EH (cell line): ENCODE results near the gene PFN3.
"Not testable (repeated sequence)": the region's sequence is repeated elsewhere in the genome, so short reads cannot be mapped to it uniquely, and the experiment has no call there.

Source experiments
- DNase-seq: peaks from one replicate; pipeline ENCODE4 v3.0.0-alpha.2; 2015; ENCODE audit warnings: low read depth

PFN3 gene

DNA sequence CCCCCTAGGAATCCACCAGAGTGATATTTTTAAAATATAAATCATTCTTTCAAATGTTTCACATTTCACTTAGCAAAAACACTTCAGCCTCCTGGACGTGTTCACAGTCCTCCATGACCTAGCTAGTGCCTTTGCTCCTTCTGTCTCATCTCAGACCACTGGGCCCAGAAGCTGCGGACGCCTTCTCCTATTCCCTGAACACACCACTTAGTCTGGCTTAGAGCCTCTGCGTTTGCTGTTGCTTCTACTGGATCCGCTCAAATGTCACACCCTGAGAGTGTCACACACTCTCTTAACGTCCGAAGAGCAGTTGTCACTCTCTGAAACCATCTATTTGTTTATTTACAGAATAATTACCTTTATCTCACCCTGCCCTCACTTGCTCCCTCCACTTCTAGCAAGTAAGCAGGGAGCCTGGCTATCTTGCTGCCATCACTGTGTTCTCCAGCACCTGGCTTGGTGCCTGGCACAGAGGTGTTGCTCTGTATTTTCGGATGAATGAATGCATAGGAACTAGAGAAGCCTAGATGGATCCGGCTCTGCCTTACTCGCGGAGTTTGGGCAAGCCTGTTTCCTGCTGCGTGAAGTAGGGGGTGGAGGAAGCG is 24.8 kb upstream of the PFN3 start:
- DNase-seq: no peak

DNA sequence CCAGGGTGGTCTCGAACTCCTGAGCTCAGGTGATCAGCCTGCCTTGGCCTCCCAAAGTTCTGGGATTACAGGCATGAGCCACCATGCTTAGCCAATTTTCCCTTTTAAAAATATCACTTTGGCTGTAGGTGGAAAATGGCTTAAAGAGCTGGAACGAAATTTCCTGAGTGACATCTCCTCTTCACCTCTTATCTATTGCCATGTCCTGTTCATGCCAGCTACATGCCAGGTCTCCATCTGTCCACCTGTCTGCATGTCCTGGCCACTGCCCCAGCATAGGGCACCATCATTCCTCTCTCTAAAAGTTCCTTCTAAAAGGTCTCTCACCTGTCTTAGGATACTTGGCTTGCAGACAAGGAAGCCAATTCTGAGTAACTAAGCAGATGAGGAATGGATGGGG is 23.2 kb upstream of the PFN3 start:
- no peak for DNase-seq

DNA sequence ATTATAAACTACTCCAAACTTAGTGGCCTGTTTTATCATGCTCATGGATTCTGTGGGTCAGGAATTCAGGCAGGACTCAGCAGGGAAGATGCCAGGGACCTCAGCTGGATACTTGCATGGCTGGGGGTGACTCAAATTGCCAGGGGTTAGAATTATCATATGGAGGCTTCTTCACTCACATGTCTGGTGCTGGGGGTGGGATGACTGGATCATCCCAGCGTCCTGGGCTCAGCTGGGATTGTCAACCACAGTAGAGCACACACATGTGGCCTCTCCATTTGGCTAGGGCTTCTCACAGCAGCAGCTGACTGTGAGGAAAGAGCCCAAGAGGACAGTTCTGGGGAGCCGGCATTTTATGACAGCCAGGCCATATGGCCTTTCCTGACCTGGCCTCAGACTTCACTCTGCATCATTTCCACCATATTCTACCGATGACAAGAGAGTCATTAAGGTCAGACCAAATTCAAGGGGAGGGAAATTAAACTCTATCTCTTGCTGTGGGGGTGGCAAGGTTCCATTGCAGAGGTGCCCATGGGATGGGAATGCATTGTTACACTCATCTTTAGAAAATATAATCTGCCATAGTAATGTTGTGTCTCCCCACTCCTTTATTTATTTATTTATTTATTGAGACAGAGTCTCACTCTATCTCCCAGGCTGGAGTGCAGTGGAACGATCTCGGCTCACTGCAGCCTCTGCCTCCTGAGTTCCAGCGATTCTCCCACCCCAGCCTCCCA is 20.8 kb upstream of the PFN3 start:
- peak; percentile 57 for DNase-seq

DNA sequence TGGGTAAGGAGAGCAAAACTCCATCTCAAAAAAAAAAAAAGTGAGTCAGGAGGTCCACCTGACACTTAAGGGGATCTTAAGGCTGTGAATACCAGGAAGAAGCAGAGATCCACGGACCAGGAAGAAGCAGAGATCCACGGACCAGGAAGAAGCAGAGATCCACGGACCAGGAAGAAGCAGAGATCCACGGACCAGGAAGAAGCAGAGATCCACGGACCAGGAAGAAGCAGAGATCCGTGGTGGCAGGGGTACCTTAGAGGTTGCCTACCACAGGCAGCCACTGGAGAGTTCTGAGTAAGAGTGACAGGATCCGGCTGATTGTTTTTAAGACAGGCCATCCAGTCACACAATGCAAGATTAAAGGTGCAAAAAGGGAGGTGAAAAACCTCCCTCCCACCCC is 20.0 kb upstream of the PFN3 start:
- DNase-seq: not testable (repeated sequence)

DNA sequence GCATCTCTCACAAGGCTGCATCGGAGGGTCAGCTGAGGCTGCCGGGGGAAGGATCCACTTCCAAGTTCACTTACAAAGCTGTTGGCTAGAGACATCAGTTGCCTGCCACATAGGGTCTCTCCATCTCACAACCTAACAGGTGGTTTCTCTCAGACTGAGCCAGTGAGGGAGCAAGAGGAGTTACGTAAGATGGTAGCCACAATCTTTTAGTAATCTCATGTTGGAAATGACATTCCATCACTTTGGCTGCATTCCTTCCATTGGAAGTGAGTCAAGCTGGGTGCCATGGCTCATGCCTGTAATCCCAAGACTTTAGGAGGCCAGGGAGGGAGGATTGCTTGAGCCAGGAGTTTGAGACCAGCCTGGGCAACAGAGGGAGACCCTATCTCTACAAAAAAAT is 18.6 kb upstream of the PFN3 start:
- peak; percentile 72 for DNase-seq

DNA sequence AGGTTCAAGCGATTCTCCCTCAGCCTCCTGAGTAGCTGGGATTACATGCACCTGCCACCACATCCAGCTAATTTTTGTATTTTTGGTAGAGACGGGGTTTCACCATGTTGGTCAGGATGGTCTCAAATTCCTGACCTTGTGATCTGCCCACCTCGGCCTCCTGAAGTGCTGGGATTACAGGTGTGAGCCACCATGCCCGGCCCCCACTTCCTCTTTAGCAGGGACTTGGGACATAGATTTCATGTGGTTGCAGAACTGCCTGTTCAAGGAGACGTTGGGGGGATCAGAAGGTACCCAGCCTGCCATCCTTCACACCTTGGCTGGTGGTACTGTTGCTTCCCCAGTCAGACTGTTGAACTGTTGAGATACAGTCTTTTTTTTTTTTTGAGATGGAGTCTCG is 16.6 kb upstream of the PFN3 start:
- DNase-seq: not testable (repeated sequence)

DNA sequence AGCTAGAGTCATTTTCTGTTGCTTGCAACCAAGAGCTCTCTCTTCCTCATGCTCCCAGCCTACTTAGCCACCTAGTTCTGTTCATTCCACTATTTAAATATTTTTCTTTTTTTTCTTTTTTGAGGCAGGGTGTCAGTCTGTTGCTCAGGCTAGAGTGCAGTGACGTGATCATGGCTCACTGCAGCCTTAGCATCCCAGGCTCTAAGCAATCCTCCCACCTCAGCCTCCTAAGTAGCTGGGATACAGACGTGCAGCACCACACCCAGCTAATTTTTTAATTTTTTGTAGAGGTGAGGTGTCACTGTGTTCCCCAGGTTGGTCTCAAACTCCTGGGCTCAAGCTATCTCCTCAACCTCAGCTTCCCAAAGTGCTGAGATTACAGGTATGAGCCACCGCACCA is 14.0 kb upstream of the PFN3 start:
- no peak for DNase-seq

DNA sequence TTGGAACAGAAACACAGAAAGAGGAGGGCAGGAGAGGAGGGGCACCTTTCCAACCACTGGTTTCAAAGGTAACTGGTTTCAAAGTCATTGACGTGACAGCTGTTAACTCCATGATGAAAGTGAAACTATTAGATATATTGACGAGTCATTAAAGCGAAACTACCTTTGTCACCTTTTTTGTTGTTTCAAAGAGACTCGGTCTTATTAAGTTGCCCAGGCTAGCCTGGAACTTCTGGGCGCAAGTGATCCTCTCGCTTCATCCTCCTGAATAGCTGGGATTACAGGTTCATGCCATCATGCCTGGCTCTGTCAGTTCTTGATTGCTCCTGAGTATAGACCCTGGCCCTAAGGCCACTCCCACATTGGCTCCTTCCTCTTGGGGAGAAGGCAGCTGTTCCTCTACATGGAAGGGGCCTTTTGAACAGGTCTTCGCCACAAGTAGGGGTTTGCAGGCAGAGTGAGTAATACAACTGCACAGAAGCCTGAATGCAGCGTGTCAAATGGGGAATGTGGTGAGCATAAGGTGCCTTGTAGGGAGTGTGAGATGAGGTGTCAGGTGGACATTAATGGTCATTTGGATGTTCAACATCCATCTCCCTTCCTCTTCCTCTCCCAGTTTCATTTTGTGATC is 12.3 kb upstream of the PFN3 start:
- DNase-seq: no peak

DNA sequence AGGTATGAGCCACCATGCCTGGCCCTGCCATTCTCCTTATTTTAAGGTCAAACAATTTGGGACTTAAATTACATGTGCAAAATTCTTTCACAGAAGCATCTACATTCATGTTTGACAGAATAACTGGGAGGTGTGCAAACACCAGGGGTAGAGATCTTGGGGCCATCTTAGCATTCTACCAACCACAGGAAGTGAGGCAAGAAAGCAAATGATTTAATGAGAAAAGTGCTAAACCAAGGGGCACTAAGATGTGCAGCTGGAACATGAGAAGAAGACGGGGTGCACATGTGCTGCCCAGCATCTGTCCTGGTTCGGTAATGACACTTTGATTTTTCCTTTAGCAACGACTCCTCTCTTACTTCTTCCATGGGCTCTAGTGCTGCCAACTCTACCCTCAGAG is 10.1 kb upstream of the PFN3 start:
- DNase-seq: no peak

DNA sequence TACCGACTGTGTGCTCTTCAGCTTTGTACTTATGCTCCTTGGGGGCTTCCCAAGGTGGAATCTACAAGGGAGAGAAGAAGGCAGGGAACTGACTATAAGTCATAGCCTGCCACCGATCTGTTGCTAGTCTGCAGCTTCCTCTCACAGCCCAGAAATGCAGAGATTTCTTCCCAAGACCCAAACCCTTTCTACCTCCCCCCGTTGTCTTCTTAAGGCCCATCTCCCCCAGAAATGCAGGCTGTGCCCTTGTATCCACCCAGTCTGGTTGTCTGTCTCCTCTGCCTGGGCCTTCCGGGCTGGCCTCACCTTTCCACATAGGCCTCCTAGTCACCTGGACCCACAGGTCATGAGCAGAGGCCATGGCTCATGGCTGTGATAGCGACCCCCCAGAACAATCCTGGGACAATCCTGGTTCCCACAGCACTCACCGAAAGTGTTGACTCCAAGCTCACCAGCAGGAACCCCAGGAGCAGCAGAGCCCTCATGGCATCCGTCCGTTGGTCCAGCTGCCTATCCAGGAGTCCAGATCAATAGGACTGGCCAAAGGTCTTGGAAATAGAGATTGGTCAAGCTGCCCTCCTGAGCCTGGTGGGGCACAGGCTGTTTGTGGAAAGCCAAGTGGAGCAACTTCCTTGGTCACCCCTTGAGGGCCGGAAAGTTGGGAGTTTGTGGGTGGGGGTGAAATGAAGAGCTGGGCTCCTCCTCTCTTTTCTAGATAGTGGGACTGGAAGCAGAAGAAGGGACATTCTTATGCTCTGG is 8.8 kb upstream of the PFN3 start, which contains the start of gene F12:
Gene F12, minus strand, starts transcription at position 522 of the 759 bp plus-strand sequence. Its CDS starts 37 bp downstream, at position 485.
- no peak for DNase-seq

DNA sequence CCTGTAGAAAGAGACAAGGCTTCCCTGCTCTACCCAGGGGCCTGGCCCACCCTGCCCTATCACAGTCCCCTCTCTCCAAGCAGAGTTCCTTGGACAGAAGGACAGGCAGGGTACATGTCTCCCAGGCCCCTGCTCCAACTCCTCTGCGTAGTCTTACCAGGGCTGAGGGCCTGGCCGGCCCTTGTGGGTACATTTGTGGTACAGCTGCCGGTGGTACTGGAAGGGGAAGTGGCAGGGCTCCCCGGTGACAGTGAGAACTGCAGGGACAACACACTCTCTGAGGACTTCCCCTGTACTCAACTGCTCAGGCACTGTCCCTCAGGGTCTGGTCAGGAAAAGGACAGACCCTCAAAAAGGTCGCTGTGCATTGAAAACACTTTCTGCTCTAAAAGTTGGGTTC is 5.3 kb upstream of the PFN3 start:
- no peak for DNase-seq

DNA sequence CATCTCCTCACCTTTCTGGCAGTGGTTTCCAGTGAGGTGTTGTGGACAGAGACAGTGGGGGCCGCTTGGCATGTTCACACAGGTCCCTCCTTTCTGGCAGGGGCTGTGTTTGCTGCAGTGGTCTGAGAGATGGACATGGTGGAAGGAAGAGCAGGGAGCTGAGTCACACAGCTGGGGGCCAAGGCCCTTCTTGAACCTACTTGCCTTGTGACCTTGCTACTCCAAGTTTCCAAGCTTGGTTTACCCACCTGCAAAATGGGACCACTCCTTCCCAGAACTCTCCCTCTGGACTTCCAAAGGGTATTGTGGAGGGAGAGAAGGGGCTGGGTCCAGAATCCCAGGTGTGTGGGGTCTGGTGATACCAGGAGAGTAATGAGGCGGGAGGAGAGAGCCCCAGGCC is 4.9 kb upstream of the PFN3 start:
- DNase-seq: no peak

DNA sequence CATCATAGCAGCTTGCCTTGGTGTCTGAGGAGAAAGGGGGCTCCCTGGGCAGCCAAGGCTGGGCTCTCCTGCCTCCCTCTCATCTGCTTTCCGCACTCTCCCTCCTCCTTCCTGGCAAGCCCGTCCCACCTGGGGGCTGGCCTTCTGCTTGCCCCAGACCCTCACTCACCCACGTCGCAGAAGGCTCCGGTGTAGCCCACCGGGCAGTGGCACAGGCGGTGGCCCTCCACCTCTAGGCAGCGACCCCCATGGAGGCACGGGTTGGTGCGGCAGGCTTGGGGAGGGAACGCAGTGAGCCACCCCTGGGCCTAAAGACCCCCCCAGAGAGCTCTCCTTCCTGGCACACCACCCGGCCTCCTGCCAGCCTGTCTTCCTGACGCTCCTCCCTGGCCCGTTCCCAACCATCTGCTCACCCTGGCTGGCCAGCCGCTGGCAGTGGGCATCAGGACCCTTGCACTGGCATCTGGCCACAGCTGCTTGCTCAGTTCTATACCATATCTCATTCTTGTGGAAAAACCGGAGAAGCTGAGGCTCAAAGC is 4.2 kb upstream of the PFN3 start:
- no peak for DNase-seq

DNA sequence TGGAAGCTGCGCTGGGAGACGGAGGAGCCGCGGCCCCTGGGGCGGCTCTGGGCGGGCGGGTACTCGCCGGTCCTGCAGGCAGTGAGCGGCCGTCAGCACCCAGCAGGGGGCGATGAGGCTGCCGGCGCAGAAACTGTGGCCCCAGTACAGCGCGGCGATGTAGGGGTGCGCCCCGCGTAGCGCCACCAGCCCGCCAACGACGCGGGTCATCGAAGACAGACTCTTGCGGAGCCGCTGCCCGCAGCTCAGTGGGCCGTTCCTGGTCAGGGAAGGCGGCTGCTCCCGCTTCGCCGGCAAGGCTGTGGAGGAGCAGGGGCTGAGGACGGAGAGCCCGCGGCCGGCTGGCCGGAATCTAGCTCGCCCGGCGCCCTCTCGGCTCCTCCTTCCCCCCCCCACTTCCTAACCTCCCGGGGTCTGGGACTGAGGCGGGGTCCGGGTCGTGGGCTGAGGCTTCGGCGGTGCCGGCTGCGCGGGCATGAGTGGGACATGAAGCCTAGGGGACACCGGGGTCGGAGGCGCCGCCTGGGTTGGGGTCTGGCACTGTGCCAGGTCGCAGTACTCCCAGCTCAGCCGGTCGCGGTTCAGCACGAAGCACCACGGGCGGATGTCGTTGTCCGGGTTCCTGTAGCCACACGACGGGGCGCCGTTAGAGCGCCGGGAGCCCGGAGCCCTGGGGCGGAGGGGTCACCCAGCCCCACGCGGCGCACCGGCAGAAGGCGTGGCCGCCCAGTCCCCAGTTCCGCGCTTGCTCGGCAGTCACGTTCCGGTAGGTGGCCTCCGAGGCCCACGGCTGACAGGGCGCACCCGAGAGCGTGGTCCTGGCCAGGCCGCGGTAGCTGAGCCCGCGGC is 3.6 kb upstream of the PFN3 start:
- DNase-seq: peak; percentile 84

DNA sequence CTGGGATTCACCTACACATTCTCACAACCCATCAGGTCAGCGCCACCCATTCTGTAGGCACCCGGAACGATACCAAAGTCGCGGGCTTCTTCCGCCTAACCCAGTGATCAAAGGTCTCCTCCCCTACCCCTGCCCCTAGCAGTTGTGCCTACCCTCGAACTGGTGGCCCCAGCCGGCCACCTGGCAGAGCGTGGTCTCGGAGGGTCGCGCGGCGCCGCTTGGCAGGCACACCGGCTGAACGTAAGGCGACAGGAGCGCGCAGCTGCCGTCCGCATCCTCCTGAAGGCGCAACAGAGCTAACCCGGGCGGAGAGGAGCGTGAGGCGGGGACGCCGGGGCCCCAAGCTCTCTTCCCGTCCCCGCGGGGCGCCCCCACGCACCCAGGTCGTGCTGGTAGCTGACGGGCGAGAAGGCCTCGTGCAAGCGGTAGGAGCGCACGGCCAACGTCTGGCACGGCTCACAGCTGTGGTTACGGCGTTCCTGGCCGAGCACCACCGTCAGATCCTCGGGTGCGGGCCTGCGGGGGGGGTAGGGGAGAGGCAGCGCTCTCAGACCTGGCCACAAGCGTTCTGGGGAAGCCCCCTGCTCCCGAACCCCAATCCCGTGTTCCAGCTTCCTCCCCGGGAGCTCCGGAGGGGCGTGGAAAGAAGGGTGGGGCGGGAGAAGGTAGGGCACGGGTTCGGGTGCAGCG is 2.8 kb upstream of the PFN3 start:
- peak; percentile 37 for DNase-seq

DNA sequence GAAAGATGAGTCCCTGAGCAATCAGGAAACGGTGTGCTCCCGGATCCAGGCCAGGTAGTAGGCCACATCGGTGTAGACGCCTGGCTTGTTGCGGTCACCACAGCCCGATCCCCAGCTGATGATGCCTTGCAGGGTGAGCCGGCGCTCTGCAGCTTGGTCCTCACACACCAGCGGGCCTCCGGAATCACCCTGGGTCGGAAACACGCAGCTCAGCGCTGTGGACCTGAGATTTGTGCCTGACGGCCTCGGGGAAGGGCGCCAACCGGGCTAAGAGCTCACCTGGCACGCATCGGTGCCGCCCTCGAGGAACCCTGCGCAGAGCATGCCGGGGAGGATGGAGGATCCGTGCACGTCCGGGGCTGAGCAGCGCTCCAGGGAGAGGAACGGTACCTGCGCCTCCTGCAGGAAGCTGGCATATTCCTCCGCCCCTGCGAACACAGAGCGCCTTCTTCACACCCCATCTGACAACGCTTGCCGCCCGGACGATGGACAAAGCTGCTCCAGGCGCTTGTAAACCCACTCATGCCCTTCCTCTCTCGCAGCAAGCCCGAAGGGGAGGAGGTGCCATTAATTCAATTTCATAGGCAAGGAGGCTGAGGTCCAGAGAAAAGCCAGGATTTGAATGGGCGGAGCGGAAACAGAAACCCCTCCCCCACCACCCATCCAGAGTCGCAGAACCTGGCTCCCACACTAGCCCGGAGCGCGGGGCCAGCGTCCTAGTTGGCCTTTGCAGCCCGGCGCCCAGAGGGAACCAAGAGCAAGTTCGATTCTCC is 2.0 kb upstream of the PFN3 start:
- DNase-seq: peak; percentile 70

DNA sequence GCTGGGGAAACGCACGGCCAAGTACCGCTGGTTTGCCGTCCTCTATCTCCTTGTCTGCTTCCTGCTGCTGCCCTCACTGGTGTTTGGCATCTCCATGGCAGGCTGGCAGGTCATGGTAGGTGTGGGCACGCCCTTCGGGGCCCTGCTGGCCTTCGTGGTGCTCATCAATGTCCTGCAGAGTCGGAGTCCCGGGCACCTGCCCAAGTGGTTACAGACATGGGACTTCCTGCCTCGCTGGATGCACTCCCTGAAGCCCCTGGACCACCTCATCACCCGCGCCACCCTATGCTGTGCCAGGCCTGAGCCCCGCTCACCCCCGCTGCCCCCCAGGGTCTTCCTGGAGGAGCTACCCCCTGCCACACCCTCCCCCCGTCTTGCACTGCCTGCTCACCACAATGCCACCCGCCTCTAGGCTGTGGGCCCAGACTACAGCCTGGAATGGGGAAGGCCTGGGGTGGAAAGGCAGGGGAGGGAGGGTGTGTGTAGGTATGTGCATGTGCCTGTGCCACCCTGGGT is 2.5 kb downstream of the PFN3 start:
- DNase-seq: no peak

DNA sequence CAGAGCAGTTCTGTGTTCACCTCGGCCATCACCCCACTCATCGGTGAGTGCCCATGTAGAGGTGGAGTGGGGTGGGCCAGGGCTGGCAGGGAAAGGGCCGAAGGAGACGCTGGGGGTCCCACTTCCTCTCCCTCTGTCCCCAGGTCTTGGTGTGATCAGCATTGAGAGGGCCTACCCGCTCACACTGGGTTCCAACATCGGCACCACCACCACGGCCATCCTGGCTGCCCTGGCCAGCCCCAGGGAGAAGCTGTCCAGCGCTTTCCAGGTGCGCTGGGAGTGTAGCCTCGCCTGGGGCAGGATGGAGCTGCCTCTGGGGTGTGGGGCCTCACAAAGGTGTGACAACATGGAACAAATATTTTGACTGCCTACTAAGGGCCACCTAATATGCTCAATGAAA is 3.7 kb downstream of the PFN3 start:
- DNase-seq: no peak

DNA sequence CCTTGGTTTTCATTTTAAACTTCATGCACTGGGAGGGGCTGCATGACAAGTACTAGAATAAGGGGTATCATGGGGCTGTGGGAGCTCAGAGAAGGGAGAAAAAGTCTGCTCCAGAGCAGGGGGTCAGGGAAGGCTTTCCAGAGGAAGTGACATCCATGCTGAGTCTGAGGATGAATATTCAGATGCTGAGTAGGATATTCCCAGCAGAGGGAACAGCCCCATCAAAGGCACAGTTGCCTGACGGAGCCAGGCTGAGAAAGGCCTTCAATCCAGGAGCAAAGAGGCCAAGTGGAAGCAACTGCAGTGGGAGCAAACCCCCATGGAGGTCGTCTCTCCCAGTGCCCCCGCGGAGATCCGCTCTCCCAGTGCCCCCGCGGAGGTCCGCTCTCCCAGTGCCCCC is 4.4 kb downstream of the PFN3 start:
- DNase-seq: no peak

DNA sequence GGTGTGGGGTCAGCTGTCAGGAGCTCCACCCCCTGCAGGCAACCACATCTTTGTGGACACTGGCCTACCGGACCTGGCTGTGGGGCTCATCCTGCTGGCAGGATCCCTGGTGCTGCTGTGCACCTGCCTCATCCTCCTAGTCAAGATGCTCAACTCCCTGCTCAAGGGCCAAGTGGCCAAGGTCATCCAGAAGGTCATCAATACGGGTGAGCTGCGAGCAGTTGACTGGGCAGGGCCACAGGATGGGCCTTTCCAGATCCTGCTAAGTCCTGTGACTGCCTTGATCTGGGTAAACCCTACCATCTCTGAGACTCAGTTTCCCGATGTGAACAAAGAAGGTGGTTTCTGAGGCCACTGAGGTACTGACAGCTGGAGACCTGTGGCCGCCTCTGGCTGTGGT is 6.5 kb downstream of the PFN3 start:
- DNase-seq: no peak
